IMR-90 (cell line): Measurements from ENCODE around the gene PDE4C. TPM values are rescaled to one million over a fixed set of nuclear protein-coding genes. Genes with fewer than 3 reads are reported as not detected.

Experiments
- ATAC-seq: fragments of 200-7000 bp; cut with Tn5 transposase; 2 replicates; pipeline ENCODE4 v1.9.1; 2020; ENCODE audit warnings: low read depth, mild to moderate bottlenecking, moderate library complexity
- BruUV-seq: library from RNA; stranded (reverse); fragments of 400-500 nt; replicated peaks from 2 replicates; lab custom pipeline; 2021; lab: Mats Ljungman, UMichigan
- CTCF ChIA-PET: fragments of 300-600 bp; formaldehyde crosslinking; extraction: SDS; loops from one replicate; lab custom pipeline; 2021; ENCODE audit warnings: antibody characterized with exemption; lab: Yijun Ruan, JAX
- POLR2A ChIA-PET: fragments of 300-600 bp; sonication (Branson Sonifier 250); formaldehyde crosslinking; loops from one replicate; lab custom pipeline; 2022; ENCODE audit warnings: antibody characterized with exemption; ENCODE audit not compliant: unreplicated experiment; lab: Charles Lee
- DNase-seq: peaks from one replicate; pipeline ENCODE4 v3.0.0; 2013
- H2AFZ ChIP-seq: replicated peaks from 2 replicates; pipeline ENCODE3; 2013; ENCODE audit warnings: low read length, mild to moderate bottlenecking; ENCODE audit not compliant: poor library complexity
- H2AK5ac ChIP-seq: 2 replicates; pipeline ENCODE4 v1.6.1; 2013; ENCODE audit warnings: low read depth, low read length, inconsistent platforms
- H2AK9ac ChIP-seq: replicated peaks from 2 replicates; pipeline ENCODE3; 2013; ENCODE audit warnings: mild to moderate bottlenecking, low read depth, low read length, moderate library complexity; ENCODE audit not compliant: poor library complexity
- H2BK120ac ChIP-seq: 2 replicates; pipeline ENCODE4 v1.6.1; 2013; ENCODE audit warnings: low read depth, low read length, inconsistent platforms
- H2BK15ac ChIP-seq: 3 replicates; pipeline ENCODE4 v1.6.1; 2013; ENCODE audit warnings: low read depth, low read length, inconsistent platforms
- H2BK20ac ChIP-seq: 2 replicates; pipeline ENCODE4 v1.6.1; 2013; ENCODE audit warnings: low read depth, mild to moderate bottlenecking, inconsistent platforms, low read length, moderate library complexity
- H2BK5ac ChIP-seq: 2 replicates; pipeline ENCODE4 v1.6.1; 2013; ENCODE audit warnings: mild to moderate bottlenecking, low read depth, low read length, inconsistent platforms; ENCODE audit not compliant: poor library complexity, severe bottlenecking
- H3K14ac ChIP-seq: replicated peaks from 2 replicates; pipeline ENCODE4 v1.6.1; 2013; ENCODE audit warnings: low read depth, low read length, inconsistent platforms
- H3K18ac ChIP-seq: 2 replicates; pipeline ENCODE4 v1.6.1; 2013; ENCODE audit warnings: low read depth, low read length, control low read depth
- H3K23ac ChIP-seq: 2 replicates; pipeline ENCODE4 v1.6.1; 2013; ENCODE audit warnings: low read depth, low read length, inconsistent platforms
- H3K27ac ChIP-seq: 2 replicates; pipeline ENCODE4 v1.5.1; 2013; ENCODE audit warnings: mild to moderate bottlenecking, control low read depth, low read length; ENCODE audit not compliant: insufficient read depth
- H3K27me3 ChIP-seq: 2 replicates; pipeline ENCODE4 v1.6.1; 2013; ENCODE audit warnings: low read length; ENCODE audit not compliant: control insufficient read depth, insufficient read depth
- H3K36me3 ChIP-seq: 2 replicates; pipeline ENCODE4 v1.6.1; 2013; ENCODE audit warnings: low read length, mixed read lengths; ENCODE audit not compliant: control insufficient read depth, insufficient read depth
- H3K4ac ChIP-seq: 2 replicates; pipeline ENCODE4 v1.6.1; 2013; ENCODE audit warnings: low read depth, low read length, inconsistent platforms
- H3K4me1 ChIP-seq: 2 replicates; pipeline ENCODE4 v1.6.1; 2013; ENCODE audit warnings: low read length, mixed read lengths; ENCODE audit not compliant: control insufficient read depth, insufficient read depth
- H3K4me2 ChIP-seq: 2 replicates; pipeline ENCODE4 v1.6.1; 2013; ENCODE audit warnings: low read depth, mild to moderate bottlenecking, control low read depth, low read length, moderate library complexity
- H3K4me3 ChIP-seq: 2 replicates; pipeline ENCODE4 v1.5.1; 2013; ENCODE audit warnings: low read depth, mild to moderate bottlenecking, control low read depth, low read length, moderate library complexity; ENCODE audit not compliant: insufficient read depth
- H3K56ac ChIP-seq: 2 replicates; pipeline ENCODE4 v1.6.1; 2013; ENCODE audit warnings: low read length, inconsistent platforms; ENCODE audit not compliant: insufficient read depth; ENCODE audit errors: extremely low read depth
- H3K79me1 ChIP-seq, 2 experiments: 2 replicates each; pipeline ENCODE4 v1.6.1; 2013; ENCODE audit warnings: low read length in 2 of 2, inconsistent platforms in 1 of 2, low read depth in 1 of 2
- H3K9ac ChIP-seq: 2 replicates; pipeline ENCODE4 v1.6.1; 2013; ENCODE audit warnings: low read depth, low read length, control low read depth
- H3K9me1 ChIP-seq: 2 replicates; pipeline ENCODE4 v1.6.1; 2013; ENCODE audit warnings: low read length, inconsistent platforms; ENCODE audit not compliant: insufficient read depth
- H3K9me3 ChIP-seq: 2 replicates; pipeline ENCODE4 v1.6.1; 2013; ENCODE audit warnings: low read length; ENCODE audit not compliant: control insufficient read depth, insufficient read depth
- H4K20me1 ChIP-seq: 2 replicates; pipeline ENCODE4 v1.6.1; 2013; ENCODE audit warnings: low read length, inconsistent platforms; ENCODE audit not compliant: insufficient read depth
- H4K5ac ChIP-seq: 2 replicates; pipeline ENCODE4 v1.6.1; 2013; ENCODE audit warnings: mild to moderate bottlenecking, low read depth, low read length, control low read depth
- H4K8ac ChIP-seq, 2 experiments: 2 replicates each; pipeline ENCODE4 v1.6.1; 2013; ENCODE audit warnings: low read depth in 2 of 2, low read length in 2 of 2, control low read depth in 1 of 2, inconsistent platforms in 1 of 2
- H4K91ac ChIP-seq: 2 replicates; pipeline ENCODE4 v1.6.1; 2013; ENCODE audit warnings: low read depth, low read length, inconsistent platforms; ENCODE audit not compliant: insufficient read depth
- BHLHE40 ChIP-seq: fragments of 150-350 bp; IDR thresholded peaks from 2 replicates; pipeline ENCODE4 v1.6.1; 2016; ENCODE audit warnings: mild to moderate bottlenecking, low read depth, low read length
- CTCF ChIP-seq: conservative IDR thresholded peaks from 2 replicates; pipeline ENCODE4 v1.5.1; 2012; ENCODE audit warnings: mild to moderate bottlenecking, low read depth, low read length, improper control_type of control experiment
- FOS ChIP-seq: fragments of 150-350 bp; IDR thresholded peaks from 2 replicates; pipeline ENCODE4 v1.6.1; 2016; ENCODE audit warnings: low read depth, low read length
- MXI1 ChIP-seq: IDR thresholded peaks from 2 replicates; pipeline ENCODE4 v1.6.1; 2012; ENCODE audit warnings: low read depth, mild to moderate bottlenecking, low read length, moderate library complexity, borderline replicate concordance
- NFE2L2 ChIP-seq: fragments of 150-350 bp; IDR thresholded peaks from 2 replicates; pipeline ENCODE4 v1.6.1; 2016; ENCODE audit warnings: low read depth, mild to moderate bottlenecking, low read length
- RAD21 ChIP-seq: IDR thresholded peaks from 2 replicates; pipeline ENCODE4 v1.6.1; 2012; ENCODE audit warnings: low read length, improper control_type of control experiment
- SMC3 ChIP-seq: fragments of 150-350 bp; IDR thresholded peaks from 2 replicates; pipeline ENCODE4 v1.6.1; 2016; ENCODE audit warnings: low read depth, mild to moderate bottlenecking, antibody characterized with exemption, low read length, moderate library complexity
- USF2 ChIP-seq: fragments of 150-350 bp; IDR thresholded peaks from 2 replicates; pipeline ENCODE4 v1.6.1; 2017; ENCODE audit warnings: mild to moderate bottlenecking, antibody characterized with exemption, low read length, low read depth
- WGBS, 2 experiments: methylation state at CpG; one replicate each; pipeline versions ENCODE4 v1.1.5 to v1.1.7; 2013; ENCODE audit warnings: missing lambda C conversion rate in 2 of 2; ENCODE audit not compliant: insufficient read length in 1 of 2; ENCODE audit errors: extremely low coverage in 2 of 2; 5-methylcytosine and 5-hydroxymethylcytosine counted together
- dilution Hi-C: fragments of 300-500 bp; cut with HindIII; formaldehyde crosslinking; loops from one replicate; pipeline ENCODE4 v1.14.3; 2018; ENCODE audit warnings: low sequenced_read_pairs; ENCODE audit not compliant: unreplicated experiment
- in situ Hi-C: fragments of 300-500 bp; cut with MboI; formaldehyde crosslinking; loops from 3 replicates; pipeline ENCODE4 v1.14.3; 2019; ENCODE audit warnings: low sequenced_read_pairs, inconsistent platforms, mixed read lengths
- intact Hi-C: fragments of 100-400 bp; cut with micrococcal nuclease; formaldehyde crosslinking; loops from 2 replicates; pipeline ENCODE4 v1.10.0; 2022
- polyA plus RNA-seq, 3 experiments: library from polyadenylated mRNA; depleted of rRNA; stranded (reverse); fragments of >200 nt; gene quantifications; 2 replicates each; pipeline ENCODE4 v1.2.3, GENCODE V29; 2012; ENCODE audit warnings: low replicate concordance in 1 of 3
- total RNA-seq: library from RNA; depleted of rRNA; stranded (reverse); fragments of >200 nt; gene quantifications from 2 replicates; pipeline ENCODE4 v1.2.3, GENCODE V29; 2012

The PDE4C gene
- total and polyA plus RNA-seq, 2 of the 4 experiments (the other 2 are of a cell fraction), result 0.18 to 0.24 TPM

- DNase-seq (no peak), ATAC-seq (no peak)
- H4K8ac ChIP-seq, result peak overlapping the region in 1 of 2 experiments; percentile 19; a peak in 1 of 4 replicates
- H2AK5ac ChIP-seq, result peak overlapping the region; percentile 43; the same call in 1 of the 2 replicates
- in situ Hi-C loops, result no loop called here
- H3K56ac ChIP-seq, result no peak overlapping the region
- ChIA-PET POLR2A (no interaction called here), CTCF (no interaction called here)
- H3K4me3 ChIP-seq, result peak overlapping the region; percentile 75
- no TSS peak for BruUV-seq
- H3K9me1 ChIP-seq, result peaks cover 9% of the 10 kb centered on the region; the same call in 1 of the 2 replicates
- dilution Hi-C loops, result no loop called here
- peak overlapping the region; percentile 94 for H2AFZ ChIP-seq
- H3K18ac ChIP-seq, result no peak overlapping the region
- H3K4me1 ChIP-seq, result peaks cover 14% of the 10 kb centered on the region
- H3K9me3 ChIP-seq, result no peaks in the 10 kb centered on the region
- TF ChIP-seq SMC3 (peak; percentile 44), USF2 (peak; percentile 85), BHLHE40 (peak; percentile 83), RAD21 (peak; percentile 57), CTCF (peak; percentile 49), MXI1 (peak; percentile 60; the same call in 1 of the 2 replicates), FOS (no peak), NFE2L2 (no peak)
- no peak overlapping the region for H2BK15ac ChIP-seq
- peaks cover 11% of the 10 kb centered on the region; the same call in 1 of the 2 replicates for H4K20me1 ChIP-seq
- no peaks in the 10 kb centered on the region for H3K27me3 ChIP-seq
- H3K9ac ChIP-seq, result peak overlapping the region; percentile 62
- H3K4me2 ChIP-seq, result peak overlapping the region; percentile 98
- peaks cover 4 to 45% of the 10 kb centered on the region in 2 experiments for H3K79me1 ChIP-seq
- no peak overlapping the region for H2BK5ac ChIP-seq
- 2% methylated on average over 19 of the region's 32 CpGs; no CpG with 5 or more reads in 1 of the 2 experiments for WGBS, 2 experiments
- peak overlapping the region; percentile 1; the same call in 1 of the 2 replicates for H3K27ac ChIP-seq
- H2BK20ac ChIP-seq, result no peak overlapping the region
- no peak overlapping the region for H2BK120ac ChIP-seq
- H3K4ac ChIP-seq, result peak overlapping the region; percentile 48; the same call in 1 of the 2 replicates
- H2AK9ac ChIP-seq, result peak overlapping the region; percentile 88
- H4K91ac ChIP-seq, result no peak overlapping the region
- intact Hi-C loops, result loop anchor here (1.0 to 10.0 kb wide), 3 partner anchors 48 to 212 kb away; partner anchors contain the start of genes LSM4 and SSBP4
- no peak overlapping the region for H4K5ac ChIP-seq
- H3K23ac ChIP-seq, result peak overlapping the region; percentile 90; the same call in 1 of the 2 replicates
- no peak overlapping the region for H3K14ac ChIP-seq
- peaks cover 17% of the 10 kb centered on the region for H3K36me3 ChIP-seq
Observed at GRCh38 chr19:18202778-18203407, 23.3 kb downstream of the PDE4C start.
